ENCODE data around the gene CEP20.

The CEP20 gene

GRCh38 chr16:15897121-15897780 lies 8.8 kb upstream of the CEP20 start:
- DNase-seq, result no peak

- DNase-seq, result no peak
Measured at GRCh38 chr16:15894571-15895374, 6.4 kb upstream of the CEP20 start.

GRCh38 chr16:15891508-15891907 lies 3.1 kb upstream of the CEP20 start:
- no peak for DNase-seq

- no peak for DNase-seq
Measured at GRCh38 chr16:15887283-15887682, 1.1 kb downstream of the CEP20 start.

GRCh38 chr16:15886078-15886477 lies 2.3 kb downstream of the CEP20 start:
- no peak for DNase-seq

GRCh38 chr16:15885560-15886001 lies 2.8 kb downstream of the CEP20 start:
- DNase-seq, result no peak

GRCh38 chr16:15882563-15882962 lies 5.8 kb downstream of the CEP20 start:
- no peak for DNase-seq

- DNase-seq, result no peak
Measured at GRCh38 chr16:15881794-15882379, 6.5 kb downstream of the CEP20 start.

- no peak for DNase-seq
Measured at GRCh38 chr16:15880434-15881308, 7.7 kb downstream of the CEP20 start.

GRCh38 chr16:15879255-15879811 lies 9.1 kb downstream of the CEP20 start:
- DNase-seq, result no peak

GRCh38 chr16:15876503-15876902 lies 11.9 kb downstream of the CEP20 start:
- no peak for DNase-seq

- no peak for DNase-seq
Measured at GRCh38 chr16:15874745-15875314, 13.6 kb downstream of the CEP20 start.

GRCh38 chr16:15873737-15874136 lies 14.7 kb downstream of the CEP20 start:
- no peak for DNase-seq

- DNase-seq, result no peak
Measured at GRCh38 chr16:15873301-15873700, 15.1 kb downstream of the CEP20 start.

GRCh38 chr16:15870011-15870410 lies 18.4 kb downstream of the CEP20 start:
- no peak for DNase-seq

GRCh38 chr16:15866451-15866850 lies 22.0 kb downstream of the CEP20 start:
- DNase-seq, result no peak

- DNase-seq, result no peak
Measured at GRCh38 chr16:15865742-15866141, 22.7 kb downstream of the CEP20 start.

- no peak for DNase-seq
Measured at GRCh38 chr16:15864939-15865338, 23.5 kb downstream of the CEP20 start.

GRCh38 chr16:15861996-15862395 lies 26.4 kb downstream of the CEP20 start:
- DNase-seq, result no peak

- DNase-seq, result no peak
Measured at GRCh38 chr16:15858921-15859668, 29.3 kb downstream of the CEP20 start.

- DNase-seq, result no peak
Measured at GRCh38 chr16:15857724-15858560, 30.5 kb downstream of the CEP20 start.
